ENCODE measurements around the gene MTRR.

MTRR gene

DNA sequence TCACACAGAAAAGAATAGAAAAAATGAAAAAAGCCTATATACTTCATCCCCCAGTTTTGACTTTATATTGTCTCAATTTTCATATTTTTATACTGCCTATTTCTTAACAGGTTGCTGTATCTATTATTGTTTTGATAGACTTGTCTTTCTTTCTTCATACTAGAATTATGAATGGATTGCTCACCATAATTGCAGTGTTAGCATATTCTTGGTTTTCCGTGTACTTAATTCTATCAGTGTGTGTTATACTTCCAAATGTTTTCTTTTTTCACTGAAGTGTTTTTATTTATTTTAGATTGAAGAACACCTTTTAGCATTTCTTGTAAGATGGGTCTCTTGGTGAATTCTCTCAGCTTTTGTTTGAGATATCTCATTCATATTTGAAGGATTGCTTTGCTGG lies 38.7 kb downstream of the MTRR start:
- no peak overlapping the region for H3K4me3 ChIP-seq (ENCODE audit: low read depth, low read length)
- H3K4me1 ChIP-seq (ENCODE audit: control insufficient read depth, insufficient read depth, low read length): no peaks in the 10 kb centered on the region
- ChIA-PET POLR2A (interaction anchor here (0.6 kb wide), 1 partner anchor 1091 kb away, joined by 3 read pairs; no protein-coding TSS in a partner anchor), CTCF (interaction anchor here (1.2 kb wide), 2 partner anchors 11 to 20 kb away, joined by 3 to 5 read pairs; no protein-coding TSS in a partner anchor)
- peaks cover 7 to 22% of the 10 kb centered on the region in 2 experiments for H3K36me3 ChIP-seq (ENCODE audit: control insufficient read depth in 2 of 2, insufficient read depth in 1 of 2, low read length in 2 of 2)
- no peaks in the 10 kb centered on the region; the same call in 1 of the 2 replicates for H3K9me3 ChIP-seq (ENCODE audit: control insufficient read depth, insufficient read depth, low read depth, low read length)
- H3K27ac ChIP-seq (ENCODE audit: extremely low read depth, low read depth, low read length): no peak overlapping the region
- TF ChIP-seq IKZF3 (tag by site-specific recombination; IDR thresholded peaks at IDR 0.05) (no peak), ZNF704 (tag by site-specific recombination; IDR thresholded peaks at IDR 0.05) (no peak), ZNF514 (tag by site-specific recombination; IDR thresholded peaks at IDR 0.05) (no peak), RBAK (tag by site-specific recombination; IDR thresholded peaks at IDR 0.05) (no peak), ZNF654 (tag by site-specific recombination; IDR thresholded peaks at IDR 0.05; ENCODE audit: low read depth) (no peak), ZNF837 (tag by site-specific recombination; IDR thresholded peaks at IDR 0.05) (no peak), ZNF404 (tag by site-specific recombination; IDR thresholded peaks at IDR 0.05) (no peak), SP3 (tag by site-specific recombination; IDR thresholded peaks at IDR 0.05) (no peak), ZNF155 (tag by site-specific recombination; IDR thresholded peaks at IDR 0.05) (no peak), ZBTB48 (tag by site-specific recombination; IDR thresholded peaks at IDR 0.05) (no peak), ZNF501 (tag by site-specific recombination; IDR thresholded peaks at IDR 0.05) (no peak)
- TF ChIP-seq, protein P1, sequence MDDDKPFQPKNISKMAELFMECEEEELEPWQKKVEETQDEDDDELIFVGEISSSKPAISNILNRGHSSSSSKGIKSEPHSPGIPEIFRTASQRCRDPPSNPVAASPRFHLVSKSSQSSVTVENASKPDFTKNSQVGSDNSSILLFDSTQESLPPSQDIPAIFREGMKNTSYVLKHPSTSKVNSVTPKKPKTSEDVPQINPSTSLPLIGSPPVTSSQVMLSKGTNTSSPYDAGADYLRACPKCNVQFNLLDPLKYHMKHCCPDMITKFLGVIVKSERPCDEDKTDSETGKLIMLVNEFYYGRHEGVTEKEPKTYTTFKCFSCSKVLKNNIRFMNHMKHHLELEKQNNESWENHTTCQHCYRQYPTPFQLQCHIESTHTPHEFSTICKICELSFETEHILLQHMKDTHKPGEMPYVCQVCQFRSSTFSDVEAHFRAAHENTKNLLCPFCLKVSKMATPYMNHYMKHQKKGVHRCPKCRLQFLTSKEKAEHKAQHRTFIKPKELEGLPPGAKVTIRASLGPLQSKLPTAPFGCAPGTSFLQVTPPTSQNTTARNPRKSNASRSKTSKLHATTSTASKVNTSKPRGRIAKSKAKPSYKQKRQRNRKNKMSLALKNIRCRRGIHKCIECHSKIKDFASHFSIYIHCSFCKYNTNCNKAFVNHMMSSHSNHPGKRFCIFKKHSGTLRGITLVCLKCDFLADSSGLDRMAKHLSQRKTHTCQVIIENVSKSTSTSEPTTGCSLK (tag by site-specific recombination; IDR thresholded peaks at IDR 0.05): no peak
- TF ChIP-seq, protein P2, sequence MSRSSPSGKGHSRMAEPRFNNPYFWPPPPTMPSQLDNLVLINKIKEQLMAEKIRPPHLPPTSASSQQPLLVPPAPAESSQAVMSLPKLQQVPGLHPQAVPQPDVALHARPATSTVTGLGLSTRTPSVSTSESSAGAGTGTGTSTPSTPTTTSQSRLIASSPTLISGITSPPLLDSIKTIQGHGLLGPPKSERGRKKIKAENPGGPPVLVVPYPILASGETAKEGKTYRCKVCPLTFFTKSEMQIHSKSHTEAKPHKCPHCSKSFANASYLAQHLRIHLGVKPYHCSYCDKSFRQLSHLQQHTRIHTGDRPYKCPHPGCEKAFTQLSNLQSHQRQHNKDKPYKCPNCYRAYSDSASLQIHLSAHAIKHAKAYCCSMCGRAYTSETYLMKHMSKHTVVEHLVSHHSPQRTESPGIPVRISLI (tag by site-specific recombination; IDR thresholded peaks at IDR 0.05): no peak
- TF ChIP-seq, protein P3, sequence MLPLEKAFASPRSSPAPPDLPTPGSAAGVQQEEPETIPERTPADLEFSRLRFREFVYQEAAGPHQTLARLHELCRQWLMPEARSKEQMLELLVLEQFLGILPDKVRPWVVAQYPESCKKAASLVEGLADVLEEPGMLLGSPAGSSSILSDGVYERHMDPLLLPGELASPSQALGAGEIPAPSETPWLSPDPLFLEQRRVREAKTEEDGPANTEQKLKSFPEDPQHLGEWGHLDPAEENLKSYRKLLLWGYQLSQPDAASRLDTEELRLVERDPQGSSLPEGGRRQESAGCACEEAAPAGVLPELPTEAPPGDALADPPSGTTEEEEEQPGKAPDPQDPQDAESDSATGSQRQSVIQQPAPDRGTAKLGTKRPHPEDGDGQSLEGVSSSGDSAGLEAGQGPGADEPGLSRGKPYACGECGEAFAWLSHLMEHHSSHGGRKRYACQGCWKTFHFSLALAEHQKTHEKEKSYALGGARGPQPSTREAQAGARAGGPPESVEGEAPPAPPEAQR (tag by site-specific recombination; IDR thresholded peaks at IDR 0.05): no peak
- TF ChIP-seq, protein P4, sequence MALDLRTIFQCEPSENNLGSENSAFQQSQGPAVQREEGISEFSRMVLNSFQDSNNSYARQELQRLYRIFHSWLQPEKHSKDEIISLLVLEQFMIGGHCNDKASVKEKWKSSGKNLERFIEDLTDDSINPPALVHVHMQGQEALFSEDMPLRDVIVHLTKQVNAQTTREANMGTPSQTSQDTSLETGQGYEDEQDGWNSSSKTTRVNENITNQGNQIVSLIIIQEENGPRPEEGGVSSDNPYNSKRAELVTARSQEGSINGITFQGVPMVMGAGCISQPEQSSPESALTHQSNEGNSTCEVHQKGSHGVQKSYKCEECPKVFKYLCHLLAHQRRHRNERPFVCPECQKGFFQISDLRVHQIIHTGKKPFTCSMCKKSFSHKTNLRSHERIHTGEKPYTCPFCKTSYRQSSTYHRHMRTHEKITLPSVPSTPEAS (tag by site-specific recombination; IDR thresholded peaks at IDR 0.05): no peak

GRCh38 chr5:7908317-7908716 lies 39.4 kb downstream of the MTRR start:
- Histone ChIP-seq H3K4me1 (ENCODE audit: control insufficient read depth, insufficient read depth, low read length) (no peaks in the 10 kb centered on the region), H3K4me3 (ENCODE audit: low read depth, low read length) (no peak overlapping the region), H3K27ac (ENCODE audit: extremely low read depth, low read depth, low read length) (no peak overlapping the region), H3K36me3 (ENCODE audit: control insufficient read depth in 2 of 2, insufficient read depth in 1 of 2, low read length in 2 of 2) (peaks cover 6 to 15% of the 10 kb centered on the region in 2 experiments; a peak in 2 of 3 replicates), H3K9me3 (ENCODE audit: control insufficient read depth, insufficient read depth, low read depth, low read length) (no peaks in the 10 kb centered on the region; the same call in 1 of the 2 replicates)
- ChIA-PET POLR2A (no interaction called here), CTCF (interaction anchor here (0.7 to 1.2 kb wide), 2 partner anchors 12 to 13 kb away, joined by 3 to 5 read pairs; no protein-coding TSS in a partner anchor)
- no peak for TF ChIP-seq ZNF596 (tag by site-specific recombination; IDR thresholded peaks at IDR 0.05)

Data from HEK293 (cell line).